GM18873 (cell line): ENCODE data around the gene TADA3.
A peak's percentile ranks its signal among the peaks of the same experiment; 100 is the strongest.

Experiments
- ATAC-seq: cut with Tn5 transposase; IDR thresholded peaks from one replicate; pipeline ENCODE4 v1.9.1; 2021; ENCODE audit warnings: mild to moderate bottlenecking, moderate library complexity, moderate number of reproducible peaks; ENCODE audit not compliant: unreplicated experiment, low FRiP score

Gene TADA3

GRCh38 chr3:9810433-9810770 lies 18.1 kb upstream of the TADA3 start:
- no peak for ATAC-seq

- ATAC-seq = peak; percentile 49
Observed at GRCh38 chr3:9809615-9810432, 17.6 kb upstream of the TADA3 start, which contains the start of gene TTLL3. Gene TTLL3 (plus strand): TSS chr3:9810262. CDS start chr3:9810662, 400 bp downstream.

- no peak for ATAC-seq
Observed at GRCh38 chr3:9809239-9809614, 17.0 kb upstream of the TADA3 start.

GRCh38 chr3:9808345-9809037 lies 16.2 kb upstream of the TADA3 start:
- ATAC-seq = no peak

GRCh38 chr3:9807981-9808344 lies 15.7 kb upstream of the TADA3 start:
- ATAC-seq = no peak

- ATAC-seq = no peak
Observed at GRCh38 chr3:9806688-9807589, 14.7 kb upstream of the TADA3 start.

- ATAC-seq = no peak
Observed at GRCh38 chr3:9806137-9806536, 13.9 kb upstream of the TADA3 start.

GRCh38 chr3:9804996-9805395 lies 12.7 kb upstream of the TADA3 start:
- ATAC-seq = no peak

- ATAC-seq = no peak
Observed at GRCh38 chr3:9803494-9803893, 11.2 kb upstream of the TADA3 start.

- no peak for ATAC-seq
Observed at GRCh38 chr3:9800529-9800928, 8.3 kb upstream of the TADA3 start.

- ATAC-seq = no peak
Observed at GRCh38 chr3:9797196-9797945, 5.1 kb upstream of the TADA3 start.

GRCh38 chr3:9795207-9795606 lies 2.9 kb upstream of the TADA3 start:
- no peak for ATAC-seq

- no peak for ATAC-seq
Observed at GRCh38 chr3:9794400-9794799, 2.1 kb upstream of the TADA3 start.

GRCh38 chr3:9793161-9793781 lies 998 bp upstream of the TADA3 start:
- no peak for ATAC-seq

- ATAC-seq = no peak
Observed at GRCh38 chr3:9791790-9792404, 376 bp downstream of the TADA3 start.

GRCh38 chr3:9791127-9791526 lies 1.1 kb downstream of the TADA3 start:
- ATAC-seq = no peak

- no peak for ATAC-seq
Observed at GRCh38 chr3:9787714-9788113, 4.6 kb downstream of the TADA3 start.

GRCh38 chr3:9786825-9787669 lies 5.2 kb downstream of the TADA3 start:
- ATAC-seq = no peak
